CD1c-positive myeloid dendritic cell (primary cell): Measurements from ENCODE around the gene NEURL2.
"Not testable (repeated sequence)": the region's sequence is repeated elsewhere in the genome, so short reads cannot be mapped to it uniquely, and the experiment has no call there.

ENCODE experiments used
- DNase-seq: peaks from one replicate; pipeline ENCODE4 v3.0.0-alpha.2; 2016; ENCODE audit errors: extremely low spot score

The NEURL2 gene

DNA sequence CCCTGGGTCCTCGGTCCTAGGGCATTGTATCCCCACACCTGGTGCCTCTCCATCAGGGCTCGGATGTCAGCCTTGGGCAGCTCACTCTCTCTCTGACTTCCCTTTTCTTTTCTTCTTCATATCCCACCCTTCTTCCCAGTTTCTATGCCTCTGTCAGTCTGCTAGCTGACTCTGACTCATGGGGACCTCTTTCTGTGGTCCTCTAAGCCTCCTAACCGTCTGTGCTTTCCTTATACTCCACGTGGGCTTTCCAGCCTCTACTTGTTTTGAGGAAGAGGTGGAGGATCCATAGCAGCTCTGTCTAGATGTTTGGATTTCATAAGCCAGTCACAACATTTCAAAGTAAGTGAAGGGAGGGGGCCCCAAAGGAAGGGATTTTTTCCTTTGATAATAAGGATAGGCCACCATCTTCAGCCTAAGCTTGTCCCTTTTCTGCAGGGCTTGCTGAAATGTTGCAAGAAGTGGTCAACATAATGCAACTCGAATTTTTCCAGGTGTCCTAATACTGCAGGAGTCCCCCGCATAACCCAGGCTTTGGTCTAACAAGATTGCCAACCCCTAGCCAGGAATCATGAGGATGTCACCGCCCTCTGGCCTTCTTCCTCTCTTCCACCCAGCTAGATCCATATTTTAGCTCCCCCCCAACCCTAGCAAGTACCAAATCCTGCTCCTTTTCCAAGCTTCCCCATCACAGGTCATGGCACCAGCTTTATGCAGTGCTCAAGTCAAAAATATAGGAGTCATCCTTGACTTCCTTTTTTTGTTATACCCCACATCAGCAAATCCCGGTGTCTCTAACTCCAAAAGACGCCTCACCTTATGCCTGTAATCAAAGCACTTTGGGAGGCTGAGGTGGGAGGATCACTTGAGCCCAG lies 29.7 kb upstream of the NEURL2 start:
- DNase-seq: peak; percentile 23

DNA sequence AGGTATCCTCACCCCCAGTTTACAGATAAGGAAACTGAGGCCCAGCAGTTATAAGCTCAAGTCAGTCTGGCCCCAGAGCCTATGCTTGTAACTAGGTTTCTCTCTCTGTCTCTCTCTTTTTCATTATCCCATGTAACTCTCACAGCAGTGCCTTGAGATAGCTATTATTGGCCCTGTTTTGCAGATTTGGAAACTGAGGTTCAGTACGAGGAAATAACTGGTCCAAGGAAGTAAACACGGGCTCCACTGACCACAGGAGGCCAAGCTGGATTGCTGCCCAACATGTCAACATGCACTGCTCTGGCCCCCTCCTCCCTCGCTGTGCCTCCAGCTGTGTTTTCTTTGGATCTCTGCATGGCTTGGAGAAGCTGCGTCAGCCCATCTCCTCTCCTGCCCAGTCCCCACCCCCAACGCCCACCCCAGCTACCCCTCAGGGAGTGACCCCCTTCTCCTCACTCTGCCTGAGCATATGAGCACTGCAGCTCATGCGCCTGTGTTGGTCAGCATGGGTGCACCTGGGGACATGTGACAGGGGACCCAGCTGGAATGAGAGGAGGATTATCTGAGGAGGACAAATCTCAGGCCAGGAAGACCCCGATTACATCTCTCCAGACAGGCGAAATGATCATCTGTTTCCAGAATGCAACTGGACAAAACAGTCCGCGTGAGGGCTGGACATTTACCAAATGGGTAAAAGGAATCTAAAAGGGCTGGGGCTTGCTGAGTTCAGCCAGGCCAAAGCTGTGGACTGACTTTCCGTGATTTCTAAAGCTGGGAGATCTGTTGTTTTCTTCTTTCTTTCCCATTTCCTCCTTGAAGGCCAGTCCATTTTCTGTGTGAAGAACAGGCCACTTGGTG lies 28.8 kb upstream of the NEURL2 start:
- DNase-seq: no peak

DNA sequence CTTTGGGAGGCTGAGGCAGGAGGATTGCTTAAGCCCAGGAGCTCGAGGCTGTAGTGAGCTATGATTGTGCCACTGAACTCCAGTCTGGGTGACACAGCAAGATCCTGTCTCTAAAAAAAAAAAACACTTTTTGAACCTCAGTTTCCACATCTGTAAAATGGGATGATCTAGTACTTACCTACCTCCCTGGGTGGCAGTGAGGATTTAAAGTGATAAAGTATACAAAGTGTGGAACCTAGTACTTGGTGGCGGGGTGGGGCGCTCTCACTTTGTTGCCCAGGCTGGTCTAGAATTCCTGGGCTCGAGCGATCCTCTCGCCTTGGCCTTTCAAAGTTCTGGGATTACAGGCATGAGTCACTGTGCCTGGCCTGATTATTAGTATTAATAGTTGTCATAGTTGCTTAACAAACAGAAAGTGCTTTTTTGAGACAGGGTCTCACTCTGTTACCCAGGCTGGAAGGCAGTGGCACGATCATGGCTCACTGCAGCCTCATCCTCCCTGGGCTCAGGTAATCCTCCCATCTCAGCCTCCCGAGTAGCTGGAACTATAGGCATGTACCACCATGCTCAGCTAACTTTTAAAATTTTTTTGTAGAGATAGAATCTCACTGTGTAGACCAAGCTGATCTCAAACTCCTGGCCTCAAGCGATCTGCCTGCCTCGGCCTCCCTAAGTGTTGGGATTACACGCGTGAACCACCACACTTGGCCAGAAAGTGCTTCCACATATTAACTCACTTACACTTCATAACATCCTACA lies 27.9 kb upstream of the NEURL2 start:
- no peak for DNase-seq

DNA sequence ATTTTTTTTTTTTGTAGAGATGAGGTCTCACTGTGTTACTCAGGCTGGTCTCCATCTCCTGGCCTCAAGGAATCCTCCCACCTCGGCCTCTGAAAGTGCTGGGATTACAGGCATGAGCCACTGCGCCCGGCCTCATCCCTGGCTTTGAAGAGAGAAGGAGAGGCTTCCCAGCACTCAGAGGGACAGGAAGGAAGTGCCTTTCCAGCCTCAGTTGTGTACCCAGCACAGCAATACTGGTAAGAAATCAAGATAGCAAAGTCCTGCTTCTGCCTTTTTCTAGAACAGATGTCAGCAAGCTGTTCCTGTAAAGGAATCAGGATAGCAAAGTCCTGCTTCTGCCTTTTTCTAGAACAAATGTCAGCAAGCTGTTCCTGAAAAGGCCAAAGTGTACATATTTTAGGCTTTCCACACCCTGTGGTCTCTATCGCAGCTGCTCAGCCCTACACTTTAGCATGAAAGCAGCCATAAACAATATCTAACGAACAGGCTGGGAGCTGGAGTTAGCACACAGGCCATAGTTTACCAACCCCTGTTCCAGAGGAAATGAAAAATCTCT lies 27.3 kb upstream of the NEURL2 start:
- peak; percentile 46 for DNase-seq

DNA sequence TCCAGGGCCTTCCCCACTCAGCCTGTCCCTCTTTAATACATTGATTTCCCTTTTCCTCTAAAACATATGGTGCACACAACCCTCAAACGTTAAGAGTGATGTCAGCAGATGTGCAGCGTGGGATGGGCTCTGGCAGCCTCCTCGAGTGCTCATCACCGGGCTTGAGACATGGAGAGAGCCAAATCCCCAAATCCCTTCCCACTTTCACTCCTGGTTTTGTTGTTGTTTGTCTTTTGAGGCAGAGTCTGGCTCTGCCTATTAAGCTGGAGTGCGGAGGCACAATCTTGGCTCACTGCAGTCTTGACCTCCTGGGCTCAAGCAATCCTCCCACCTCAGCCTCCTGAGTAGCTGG lies 26.8 kb upstream of the NEURL2 start:
- DNase-seq: no peak

GRCh38 chr20:45913116-45913515 lies 22.1 kb upstream of the NEURL2 start:
- peak; percentile 80 for DNase-seq

DNA sequence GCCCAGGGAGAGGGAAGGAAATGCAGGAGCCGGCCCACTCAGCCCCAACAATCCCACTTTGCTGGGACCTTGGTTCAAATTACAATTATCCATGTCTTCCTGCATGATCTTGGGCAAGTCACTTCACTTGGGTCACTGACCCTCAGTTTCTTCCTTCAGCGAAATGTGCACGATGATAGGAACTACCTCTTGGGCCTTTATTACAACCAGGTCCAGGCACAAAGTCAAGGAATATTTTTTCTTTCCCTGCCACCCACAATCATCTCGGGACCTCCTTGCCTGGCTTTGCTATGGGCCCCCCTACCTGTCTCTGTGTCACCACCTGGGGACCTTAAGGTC lies 21.3 kb upstream of the NEURL2 start:
- no peak for DNase-seq

DNA sequence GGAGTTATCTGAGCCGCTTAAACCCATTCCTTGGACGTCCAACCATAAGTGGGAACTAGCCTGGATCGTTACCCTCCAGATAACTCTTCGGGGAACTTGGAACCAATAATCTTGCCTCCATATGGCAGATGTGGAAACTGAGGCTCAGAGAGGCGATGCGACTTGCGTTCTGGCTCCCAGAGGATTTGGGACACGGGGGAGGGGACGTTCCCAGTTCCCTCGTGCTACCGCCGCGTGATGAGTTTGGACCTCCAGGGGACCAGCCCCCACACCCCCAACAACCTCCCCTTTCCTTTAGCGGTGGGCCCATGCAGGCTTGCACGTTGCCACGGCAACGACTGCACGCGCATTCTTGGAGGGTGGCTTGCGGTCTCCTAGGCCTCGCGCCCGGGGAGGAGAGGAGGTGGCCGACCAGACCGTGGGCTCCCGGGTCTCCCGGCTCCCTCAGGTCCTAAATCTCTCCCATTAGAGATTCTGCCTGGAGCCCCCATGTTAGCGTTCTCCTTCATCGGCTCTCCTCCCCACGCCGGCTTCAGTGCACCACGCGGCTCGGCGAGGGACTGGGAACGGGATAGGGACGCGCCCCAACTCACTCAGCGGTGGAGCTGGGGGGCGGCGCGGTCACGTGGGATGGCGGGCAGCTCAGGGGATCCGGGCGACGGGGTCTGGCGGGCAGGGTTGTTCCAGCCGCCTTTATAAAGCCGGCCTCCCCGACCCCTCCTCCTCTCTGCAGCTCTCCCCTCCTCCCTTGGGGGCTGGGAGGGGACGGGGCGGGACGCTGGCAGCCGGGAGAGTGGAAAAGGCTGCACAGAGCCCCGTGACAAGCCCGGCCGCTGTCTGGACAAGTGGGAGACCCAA lies 20.7 kb upstream of the NEURL2 start, which contains the start of gene PLTP:
PLTP (minus strand) TSS at position 670 of the 858 bp plus-strand sequence. CDS start 703 bp downstream, outside the sequence.
- DNase-seq: peak; percentile 46

DNA sequence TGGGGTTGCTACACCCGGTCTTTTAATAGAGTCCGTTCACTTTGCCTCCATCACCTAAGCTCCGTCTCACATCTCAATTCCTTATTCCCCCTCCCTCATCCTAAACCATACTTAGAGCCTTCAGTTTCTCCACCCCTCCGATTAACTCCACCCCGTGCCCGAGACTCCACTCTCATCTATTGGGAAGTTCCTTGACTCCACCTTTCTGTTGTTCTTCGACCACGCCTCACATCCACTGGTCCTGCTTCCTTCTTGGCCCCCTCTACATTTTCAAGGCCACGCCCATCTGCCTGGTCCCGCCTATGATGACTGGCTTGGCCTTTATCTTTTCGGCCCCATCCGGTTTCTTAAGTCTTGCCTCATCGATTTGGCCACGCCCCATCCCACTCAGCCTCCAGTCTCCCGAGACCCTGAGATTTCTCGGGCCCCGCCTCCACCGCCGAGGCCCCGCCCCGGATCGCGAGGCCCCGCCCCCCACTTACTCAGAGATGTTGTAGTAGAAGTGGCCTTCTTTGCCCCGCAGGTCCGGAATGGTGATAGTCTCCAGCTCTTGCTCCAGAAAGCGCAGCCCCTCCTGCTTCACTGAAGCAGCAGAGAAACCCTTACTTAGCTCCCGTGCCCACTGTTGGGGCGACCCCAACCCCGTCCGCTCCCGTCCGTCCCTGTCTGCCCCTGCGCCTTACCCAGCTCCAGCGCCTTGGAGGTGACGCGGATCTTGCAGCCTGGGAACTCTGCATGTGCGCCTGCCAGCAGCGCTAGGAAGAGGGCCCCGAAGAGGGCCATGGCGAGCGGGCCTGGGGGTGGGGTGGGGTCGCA lies 19.9 kb upstream of the NEURL2 start:
- DNase-seq: peak; percentile 98

GRCh38 chr20:45909817-45910669 lies 19.0 kb upstream of the NEURL2 start:
- DNase-seq: peak; percentile 70

- DNase-seq: no peak
Measured at GRCh38 chr20:45909336-45909808, 18.4 kb upstream of the NEURL2 start.

DNA sequence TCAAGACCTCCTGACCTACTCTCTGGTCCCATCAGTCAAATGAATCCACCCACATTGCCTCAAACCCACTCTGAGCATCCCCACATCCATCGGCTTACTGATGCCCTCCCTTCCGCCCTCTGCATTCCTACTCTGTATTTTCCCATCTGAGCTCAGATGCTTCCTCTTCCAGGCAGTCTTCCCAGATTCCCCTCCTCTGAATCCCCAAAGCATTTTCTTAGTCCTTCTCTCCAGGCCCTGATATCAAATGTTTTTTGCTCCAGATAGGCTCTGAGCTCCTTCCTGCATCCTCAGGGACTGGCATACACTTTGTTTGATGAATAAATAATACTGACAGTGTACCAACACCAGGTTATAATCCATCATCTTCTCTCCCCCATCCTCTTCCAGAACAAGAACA lies 17.1 kb upstream of the NEURL2 start:
- DNase-seq: no peak

DNA sequence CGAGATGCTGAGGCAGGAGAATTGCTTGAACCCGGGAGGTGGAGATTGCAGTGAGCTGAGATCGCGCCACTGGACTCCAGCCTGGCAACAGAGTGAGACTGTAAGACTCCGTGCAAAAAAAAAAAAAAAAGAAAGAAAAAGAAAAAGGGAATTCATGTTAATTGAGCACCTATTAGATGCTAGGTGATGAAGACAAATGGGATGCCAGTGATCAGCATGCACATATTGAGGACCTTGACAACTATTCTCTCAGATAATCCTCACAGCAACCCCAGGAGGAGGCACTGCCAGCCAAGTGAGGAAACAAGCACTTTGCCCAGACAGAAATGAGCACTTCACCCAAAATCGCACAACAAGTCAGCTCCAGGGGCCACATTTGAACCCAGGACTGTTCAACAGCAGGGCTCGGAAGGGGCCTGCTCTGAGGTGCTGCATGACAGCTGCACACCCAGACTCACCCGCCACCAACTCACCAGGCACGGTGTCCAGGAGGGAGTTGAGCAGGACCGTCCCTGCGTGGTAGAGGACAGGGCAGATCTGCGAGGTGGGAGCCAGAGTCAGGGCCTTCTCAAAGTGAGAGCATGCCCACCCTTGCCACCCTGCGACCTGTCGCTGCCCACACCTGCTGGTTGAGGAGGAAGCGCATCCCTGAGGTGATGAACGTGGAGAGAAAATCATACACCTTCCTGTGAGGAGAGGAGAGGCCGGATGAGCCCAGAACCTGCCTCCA lies 16.4 kb upstream of the NEURL2 start:
- DNase-seq: no peak

DNA sequence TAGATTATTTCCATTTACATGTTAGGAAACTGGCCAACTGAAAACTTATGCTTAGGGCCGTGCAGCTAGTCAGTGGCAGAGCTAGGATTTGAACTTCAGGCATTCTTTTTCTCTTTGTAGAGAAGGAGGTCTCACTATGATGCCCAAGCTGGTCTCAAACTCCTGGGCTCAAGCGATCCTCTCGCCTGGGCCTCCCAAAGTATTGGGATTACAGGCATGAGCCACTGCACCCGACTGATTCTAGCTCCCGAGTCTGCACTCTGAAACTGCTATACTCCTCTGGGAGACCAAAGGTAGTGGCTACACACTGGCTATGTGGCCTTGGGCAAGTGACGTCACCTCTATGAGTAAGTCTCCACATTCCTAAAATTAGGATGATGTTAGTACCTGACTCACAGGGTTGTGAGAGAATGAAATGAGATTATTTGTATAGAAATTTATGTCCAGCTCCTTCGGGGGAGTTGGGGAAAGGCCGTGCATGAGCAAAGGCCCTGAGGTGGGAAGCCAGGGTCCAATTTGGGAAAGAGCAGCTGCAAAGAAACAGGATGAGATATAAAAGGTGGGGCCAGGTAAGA lies 14.6 kb upstream of the NEURL2 start:
- DNase-seq: no peak

DNA sequence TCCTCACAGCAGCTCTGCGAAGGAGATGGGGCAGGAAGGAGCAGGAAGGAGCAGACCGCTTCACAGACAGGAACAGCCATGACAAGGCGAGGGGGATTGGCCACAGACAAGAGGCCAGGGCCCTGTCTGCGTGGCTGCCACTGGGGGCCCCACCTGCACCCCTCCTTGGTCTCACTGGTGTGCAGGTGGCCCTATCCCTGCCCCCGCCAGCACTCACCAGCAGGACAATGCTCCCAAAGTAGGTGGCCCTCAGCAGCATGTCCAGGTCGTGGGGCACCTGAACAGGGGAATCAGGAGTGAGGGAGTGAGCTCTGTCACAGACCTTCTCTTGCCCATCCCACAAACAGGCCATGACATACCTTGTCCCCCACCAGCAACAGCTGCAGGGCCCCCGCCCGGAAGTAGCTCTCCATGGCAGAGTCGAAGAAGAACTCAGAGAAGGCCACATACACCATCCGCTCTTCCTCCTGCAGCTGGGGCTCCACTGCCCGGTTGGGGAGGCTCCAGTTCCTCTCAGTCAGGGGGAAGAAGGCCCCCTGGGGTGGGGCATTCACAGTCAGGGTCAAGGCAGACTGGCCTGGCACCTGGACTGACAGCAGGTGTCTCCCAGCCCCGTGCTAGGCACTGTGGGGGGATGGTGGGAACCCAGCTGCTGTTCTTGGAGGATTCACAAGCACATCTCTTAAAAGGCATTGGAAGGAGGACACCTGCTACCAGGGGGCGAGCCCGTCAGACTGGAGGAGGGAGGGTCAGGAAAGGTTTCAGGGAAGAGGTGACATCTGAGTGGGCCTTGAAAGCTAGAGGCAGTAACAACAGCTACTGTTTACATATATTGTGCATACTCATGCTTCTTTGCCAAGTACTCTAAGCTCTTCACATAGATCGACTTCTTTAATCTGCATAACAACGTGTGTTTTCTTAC lies 13.8 kb upstream of the NEURL2 start:
- DNase-seq: no peak

DNA sequence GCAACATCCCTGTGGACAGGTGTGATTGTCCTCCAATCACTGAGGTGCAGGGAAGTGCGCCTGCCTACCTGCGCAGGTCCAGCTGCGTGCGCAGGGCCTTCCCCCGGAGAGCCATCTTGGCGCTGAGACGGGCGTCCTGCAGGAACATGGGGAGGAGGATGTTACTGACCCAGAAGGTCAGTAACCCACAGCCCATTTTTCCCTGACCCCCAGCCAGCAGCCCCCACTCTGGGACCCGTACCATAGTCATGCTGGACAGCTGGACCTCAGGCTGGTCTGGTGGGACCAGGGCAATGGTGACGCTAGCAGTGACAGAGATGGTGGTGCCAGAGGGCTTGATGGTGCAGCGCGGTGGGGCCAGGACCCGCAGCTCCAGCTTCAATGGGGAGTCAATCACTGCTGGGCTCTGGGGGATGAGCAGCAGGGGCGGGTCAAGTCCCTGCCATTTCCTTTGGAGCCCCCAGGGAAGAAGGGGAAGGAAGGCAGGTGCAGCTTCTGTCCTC lies 11.2 kb upstream of the NEURL2 start:
- no peak for DNase-seq

DNA sequence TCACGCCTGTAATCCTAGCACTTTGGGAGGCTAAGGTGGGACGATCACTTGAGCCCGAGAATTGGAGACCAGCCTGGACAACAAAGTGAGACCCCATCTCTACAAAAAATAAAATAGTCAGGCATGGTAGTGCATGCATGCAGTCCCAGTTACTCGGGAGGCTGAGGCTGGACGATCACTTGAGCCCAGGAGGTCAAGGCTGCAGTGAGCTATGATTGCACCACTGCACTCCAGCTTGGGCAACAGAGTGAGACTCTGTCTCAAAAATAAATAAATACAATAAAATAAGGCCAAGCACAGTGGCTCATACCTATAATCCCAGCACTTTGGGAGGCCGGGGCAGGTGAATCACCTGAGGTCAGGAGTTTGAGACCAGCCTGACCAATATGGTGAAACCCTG lies 10.3 kb upstream of the NEURL2 start:
- not testable (repeated sequence) for DNase-seq
